A673 (cell line): ENCODE data around the gene CCDC85C.

Source experiments
- CTCF ChIP-seq: fragments of 300-800, 200-600 bp; sonication (generic); conservative IDR thresholded peaks from 2 replicates; pipeline ENCODE4 v1.5.1; 2017; ENCODE audit warnings: low read depth, mild to moderate bottlenecking, antibody characterized with exemption, low read length, moderate library complexity, mixed read lengths
- EZH2 ChIP-seq: fragments of 200-600 bp; sonication (generic); IDR thresholded peaks from 2 replicates; pipeline ENCODE4 v1.6.1; 2017; ENCODE audit warnings: borderline replicate concordance, low read depth, mild to moderate bottlenecking, mixed read lengths, antibody characterized with exemption, low read length; ENCODE audit not compliant: poor library complexity, severe bottlenecking

DNA sequence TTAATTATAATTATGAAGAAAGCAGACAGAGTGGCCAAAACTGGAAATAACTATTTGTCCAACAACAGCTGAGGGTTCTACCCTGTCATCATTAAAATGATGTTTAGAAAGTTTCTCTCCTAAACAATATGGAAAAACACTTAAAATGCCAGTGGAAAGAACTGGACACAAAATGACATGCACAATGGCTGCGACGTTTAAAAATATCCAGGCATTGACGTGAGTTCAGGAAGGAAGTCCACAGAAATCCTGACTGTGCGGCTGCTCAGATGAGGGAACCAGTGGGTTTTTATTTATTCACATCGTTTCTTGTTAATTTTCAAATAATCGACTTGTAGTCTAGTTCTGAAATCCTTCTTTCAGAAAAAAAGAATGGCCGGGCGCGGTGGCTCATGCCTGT lies 64.5 kb downstream of the CCDC85C start:
- no peak for TF ChIP-seq EZH2
- TF ChIP-seq CTCF, result no peak
